OCI-LY3 (cell line): ENCODE measurements around the gene GLYATL1.

Experiments used
- CTCF ChIP-seq: fragments of 200-600, 300-600 bp; sonication (generic); IDR thresholded peaks from 2 replicates; pipeline ENCODE4 v1.5.1; 2014; ENCODE audit warnings: antibody characterized with exemption, low read length, low read depth
- EZH2phosphoT487 ChIP-seq: fragments of 200-600 bp; shearing (Covaris generic); IDR thresholded peaks from 2 replicates; pipeline ENCODE4 v1.6.1; 2018; ENCODE audit warnings: antibody characterized with exemption, mixed run types, low read depth

GRCh38 chr11:58998480-58999290 is 59.4 kb downstream of the GLYATL1 start:
- TF ChIP-seq CTCF, result no peak
- no peak for TF ChIP-seq EZH2phosphoT487
